ENCODE results near the gene ADD1. TPM values are rescaled to one million over a fixed set of nuclear protein-coding genes. Genes with fewer than 3 reads are reported as not detected.
"Not testable (repeated sequence)": the region's sequence is repeated elsewhere in the genome, so short reads cannot be mapped to it uniquely, and the experiment has no call there.

ADD1 gene
- total RNA-seq, 1 donor from 2014 or later: 240 TPM

GRCh38 chr4:2915789-2916188 is 72.1 kb downstream of the ADD1 start:
- Mint-ChIP-seq H3K27ac (ENCODE audit: unreplicated experiment) (no peak overlapping the region), H3K36me3 (ENCODE audit: low read depth) (peaks cover 49% of the 10 kb centered on the region), H3K9me3 (ENCODE audit: low read depth) (peaks cover 10% of the 10 kb centered on the region), H3K4me1 (ENCODE audit: low read depth) (no peaks in the 10 kb centered on the region), H3K27me3 (ENCODE audit: low read depth) (no peaks in the 10 kb centered on the region), H3K4me3 (ENCODE audit: unreplicated experiment) (no peak overlapping the region)
- no peak for DNase-seq (ENCODE audit: low spot score)
- no peak for TF ChIP-seq CTCF (IDR thresholded peaks at IDR 0.05)

DNA sequence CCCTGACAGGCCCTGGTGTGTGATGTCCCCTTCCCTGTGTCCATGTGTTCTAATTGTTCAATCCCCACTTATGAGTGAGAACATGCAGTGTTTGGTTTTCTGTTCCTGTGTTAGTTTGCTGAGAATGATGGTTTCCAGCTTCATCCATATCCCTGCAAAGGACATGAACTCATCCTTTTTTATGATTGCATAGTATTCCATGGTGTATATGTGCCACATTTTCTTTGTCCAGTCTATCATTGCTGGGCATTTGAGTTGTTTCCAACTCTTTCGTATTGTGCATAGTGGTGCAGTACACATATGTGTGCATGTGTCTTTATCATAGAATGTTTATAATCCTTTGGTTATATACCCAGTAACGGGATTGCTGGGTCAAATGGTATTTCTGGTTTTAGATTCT is 73.1 kb downstream of the ADD1 start:
- not testable (repeated sequence) for H3K4me3 Mint-ChIP-seq (ENCODE audit: unreplicated experiment); DNase-seq (ENCODE audit: low spot score); H3K9me3 Mint-ChIP-seq (ENCODE audit: low read depth); H3K27ac Mint-ChIP-seq (ENCODE audit: unreplicated experiment); H3K27me3 Mint-ChIP-seq (ENCODE audit: low read depth); H3K4me1 Mint-ChIP-seq (ENCODE audit: low read depth)
- H3K36me3 Mint-ChIP-seq (ENCODE audit: low read depth): peaks cover 50% of the 10 kb centered on the region

GRCh38 chr4:2918300-2918699 is 74.7 kb downstream of the ADD1 start:
- H3K27me3 Mint-ChIP-seq (ENCODE audit: low read depth); DNase-seq (ENCODE audit: low spot score); H3K4me3 Mint-ChIP-seq (ENCODE audit: unreplicated experiment); H3K9me3 Mint-ChIP-seq (ENCODE audit: low read depth); H3K27ac Mint-ChIP-seq (ENCODE audit: unreplicated experiment): not testable (repeated sequence)
- Mint-ChIP-seq H3K36me3 (ENCODE audit: low read depth) (peaks cover 50% of the 10 kb centered on the region), H3K4me1 (ENCODE audit: low read depth) (peaks cover 20% of the 10 kb centered on the region)

GRCh38 chr4:2918714-2919113 is 75.1 kb downstream of the ADD1 start:
- not testable (repeated sequence) for H3K4me3 Mint-ChIP-seq (ENCODE audit: unreplicated experiment); H3K27me3 Mint-ChIP-seq (ENCODE audit: low read depth); H3K27ac Mint-ChIP-seq (ENCODE audit: unreplicated experiment); H3K9me3 Mint-ChIP-seq (ENCODE audit: low read depth)
- peak; percentile 5 for DNase-seq (ENCODE audit: low spot score)
- Mint-ChIP-seq H3K4me1 (ENCODE audit: low read depth) (peaks cover 24% of the 10 kb centered on the region), H3K36me3 (ENCODE audit: low read depth) (peaks cover 54% of the 10 kb centered on the region)

GRCh38 chr4:2922453-2923101 is 78.9 kb downstream of the ADD1 start:
- H3K4me3 Mint-ChIP-seq (ENCODE audit: unreplicated experiment); H3K9me3 Mint-ChIP-seq (ENCODE audit: low read depth); H3K27me3 Mint-ChIP-seq (ENCODE audit: low read depth); DNase-seq (ENCODE audit: low spot score): not testable (repeated sequence)
- Mint-ChIP-seq H3K27ac (ENCODE audit: unreplicated experiment) (peak overlapping the region; percentile 93), H3K36me3 (ENCODE audit: low read depth) (peaks cover 45% of the 10 kb centered on the region), H3K4me1 (ENCODE audit: low read depth) (peaks cover 33% of the 10 kb centered on the region)

GRCh38 chr4:2923141-2923551 is 79.5 kb downstream of the ADD1 start:
- Mint-ChIP-seq H3K4me3 (ENCODE audit: unreplicated experiment) (peak overlapping the region; percentile 42), H3K9me3 (ENCODE audit: low read depth) (peaks cover 10% of the 10 kb centered on the region), H3K4me1 (ENCODE audit: low read depth) (peaks cover 33% of the 10 kb centered on the region), H3K36me3 (ENCODE audit: low read depth) (peaks cover 46% of the 10 kb centered on the region), H3K27me3 (ENCODE audit: low read depth) (no peaks in the 10 kb centered on the region), H3K27ac (ENCODE audit: unreplicated experiment) (peak overlapping the region; percentile 93)
- no peak for DNase-seq (ENCODE audit: low spot score)
- no peak for TF ChIP-seq CTCF (IDR thresholded peaks at IDR 0.05)

DNA sequence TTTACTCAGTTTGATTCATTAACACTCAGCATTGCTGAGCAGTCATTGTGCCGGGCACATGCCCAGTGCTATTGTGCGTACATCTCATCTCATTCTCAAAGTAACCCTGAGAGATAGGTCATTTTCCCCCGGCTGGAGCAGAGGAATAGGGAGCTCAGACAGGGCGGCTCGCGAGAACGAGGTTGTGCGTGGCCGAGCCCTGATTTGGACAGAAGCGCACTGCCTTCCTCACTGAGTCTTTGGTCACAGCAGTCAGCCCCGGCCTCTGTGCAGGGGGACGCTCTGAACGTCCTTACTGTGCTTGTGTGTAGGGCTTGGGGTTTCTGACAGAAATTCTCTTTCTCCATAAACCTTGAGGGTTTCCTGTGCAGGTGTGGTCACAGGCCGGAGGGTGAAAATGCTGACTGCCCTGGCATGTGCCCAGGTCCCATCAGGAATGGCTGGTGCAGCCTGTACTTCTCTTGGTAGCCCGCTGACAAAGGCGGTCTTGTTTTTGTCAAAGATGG is 80.1 kb downstream of the ADD1 start:
- H3K9me3 Mint-ChIP-seq (ENCODE audit: low read depth): peaks cover 10% of the 10 kb centered on the region
- no peak for TF ChIP-seq CTCF (IDR thresholded peaks at IDR 0.05)
- H3K4me3 Mint-ChIP-seq (ENCODE audit: unreplicated experiment): no peak overlapping the region

More for the DNA sequence above, 80.1 kb downstream of the ADD1 start:
- Mint-ChIP-seq H3K27me3 (ENCODE audit: low read depth) (no peaks in the 10 kb centered on the region), H3K36me3 (ENCODE audit: low read depth) (peaks cover 42% of the 10 kb centered on the region), H3K4me1 (ENCODE audit: low read depth) (peaks cover 33% of the 10 kb centered on the region), H3K27ac (ENCODE audit: unreplicated experiment) (peak overlapping the region; percentile 93)
- peak; percentile 57 for DNase-seq (ENCODE audit: low spot score)
